GM12874 (cell line): ENCODE results near the gene SHROOM3.

Experiments
- TF ChIP-seq, protein P1 (sequence below): IDR thresholded peaks from 2 replicates; pipeline ENCODE4 v1.5.1; 2011; ENCODE audit warnings: low read depth, mild to moderate bottlenecking, control low read depth, low read length, moderate library complexity; ENCODE audit not compliant: insufficient read depth

Gene SHROOM3

DNA sequence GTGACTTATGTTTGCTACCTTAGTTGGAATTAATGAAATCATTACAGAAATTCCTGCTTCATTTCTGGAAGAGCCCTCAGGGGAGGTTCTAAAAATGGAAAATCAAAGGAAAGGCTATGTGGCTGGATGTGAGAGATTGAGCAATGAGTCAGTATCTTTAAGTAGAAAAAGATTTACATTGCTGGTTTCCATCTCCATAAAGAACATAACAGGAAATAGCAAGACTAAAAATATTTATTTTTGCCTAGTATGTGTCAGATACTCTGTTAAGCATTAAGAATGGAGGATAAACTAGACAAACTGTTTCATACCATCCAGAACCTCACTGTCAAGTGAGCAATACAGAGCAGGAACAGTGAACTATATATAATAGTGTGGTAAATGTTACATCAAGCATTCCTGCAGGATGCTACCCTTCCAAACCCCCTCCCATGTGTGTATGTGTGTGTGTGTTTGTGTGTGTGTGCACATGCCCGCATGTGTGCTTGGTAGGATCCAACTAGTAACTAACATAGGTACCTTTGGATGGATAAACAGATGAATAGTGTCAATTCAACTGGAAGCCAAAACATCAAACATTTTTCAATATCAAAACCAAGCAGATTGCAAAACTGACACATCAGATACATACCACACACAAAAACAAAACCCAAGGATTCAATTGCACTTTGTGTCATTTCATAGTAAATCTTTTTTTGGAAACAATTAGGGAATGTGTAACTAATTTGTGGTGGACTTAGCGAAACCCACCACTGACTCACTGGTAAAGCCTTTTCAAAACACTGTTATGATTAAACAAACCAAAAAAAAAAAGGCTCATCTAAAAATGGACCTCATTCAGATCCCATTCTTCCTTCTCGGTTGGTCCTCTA, 223.4 kb downstream of the SHROOM3 start:
- TF ChIP-seq, protein P1, sequence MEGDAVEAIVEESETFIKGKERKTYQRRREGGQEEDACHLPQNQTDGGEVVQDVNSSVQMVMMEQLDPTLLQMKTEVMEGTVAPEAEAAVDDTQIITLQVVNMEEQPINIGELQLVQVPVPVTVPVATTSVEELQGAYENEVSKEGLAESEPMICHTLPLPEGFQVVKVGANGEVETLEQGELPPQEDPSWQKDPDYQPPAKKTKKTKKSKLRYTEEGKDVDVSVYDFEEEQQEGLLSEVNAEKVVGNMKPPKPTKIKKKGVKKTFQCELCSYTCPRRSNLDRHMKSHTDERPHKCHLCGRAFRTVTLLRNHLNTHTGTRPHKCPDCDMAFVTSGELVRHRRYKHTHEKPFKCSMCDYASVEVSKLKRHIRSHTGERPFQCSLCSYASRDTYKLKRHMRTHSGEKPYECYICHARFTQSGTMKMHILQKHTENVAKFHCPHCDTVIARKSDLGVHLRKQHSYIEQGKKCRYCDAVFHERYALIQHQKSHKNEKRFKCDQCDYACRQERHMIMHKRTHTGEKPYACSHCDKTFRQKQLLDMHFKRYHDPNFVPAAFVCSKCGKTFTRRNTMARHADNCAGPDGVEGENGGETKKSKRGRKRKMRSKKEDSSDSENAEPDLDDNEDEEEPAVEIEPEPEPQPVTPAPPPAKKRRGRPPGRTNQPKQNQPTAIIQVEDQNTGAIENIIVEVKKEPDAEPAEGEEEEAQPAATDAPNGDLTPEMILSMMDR, result no peak

DNA sequence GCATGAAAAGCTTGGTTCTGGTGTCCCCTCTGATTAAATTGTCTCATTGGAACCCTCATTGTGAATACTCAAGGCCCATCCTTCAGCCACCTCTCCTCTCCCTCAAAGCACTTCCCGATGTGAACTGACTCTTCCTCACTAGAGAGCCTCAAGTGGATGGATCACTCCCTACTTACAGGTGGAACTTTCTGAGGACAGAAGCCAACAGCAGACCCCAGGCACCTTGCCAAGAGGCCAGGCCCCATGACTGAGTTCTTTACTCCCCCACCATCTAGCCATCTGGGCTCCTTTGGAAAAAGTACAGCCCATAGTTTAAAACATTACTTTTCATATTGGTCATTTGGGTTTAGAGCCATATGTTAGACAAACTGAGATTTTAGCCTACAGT, 224.1 kb downstream of the SHROOM3 start:
- TF ChIP-seq, protein P1, result no peak

DNA sequence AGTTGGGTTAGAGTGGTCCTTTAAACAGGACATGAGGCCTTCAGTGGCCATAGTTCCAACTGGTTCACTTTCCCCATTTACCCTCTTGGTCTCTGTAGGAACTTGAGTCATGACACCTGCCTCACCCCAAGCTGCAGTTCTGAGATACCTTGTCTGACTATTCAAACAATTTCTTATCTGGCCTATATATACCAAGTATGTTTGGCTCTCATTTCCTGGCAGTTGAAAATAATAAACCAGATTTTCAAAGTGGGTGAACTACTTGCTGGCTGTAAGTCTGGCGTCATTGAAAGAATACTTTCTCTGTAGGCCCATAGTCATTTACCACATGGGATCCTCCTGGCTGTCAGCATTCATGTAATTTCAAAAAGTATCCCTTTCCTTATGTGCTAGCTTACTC, 228.8 kb downstream of the SHROOM3 start:
- TF ChIP-seq, protein P1, result no peak

DNA sequence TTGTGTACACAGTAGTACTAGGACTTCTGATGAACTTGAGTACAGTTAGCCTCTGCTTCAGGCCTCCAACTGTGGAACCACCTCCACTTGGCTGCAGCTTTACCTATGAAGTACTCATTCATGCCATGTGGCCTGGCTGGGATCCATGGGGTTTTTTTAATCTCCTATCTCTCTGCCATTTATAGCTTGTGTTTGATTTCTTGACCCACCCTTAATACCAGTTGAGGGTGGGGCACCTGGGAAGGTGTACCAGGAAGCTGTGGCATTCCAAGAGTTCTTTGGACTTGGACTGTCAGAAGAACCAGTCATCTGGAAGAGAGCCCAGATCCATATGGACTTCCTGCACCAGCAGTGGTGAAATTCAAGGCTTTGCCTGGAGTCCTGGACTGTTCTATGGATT, 230.1 kb downstream of the SHROOM3 start:
- TF ChIP-seq, protein P1, result no peak

DNA sequence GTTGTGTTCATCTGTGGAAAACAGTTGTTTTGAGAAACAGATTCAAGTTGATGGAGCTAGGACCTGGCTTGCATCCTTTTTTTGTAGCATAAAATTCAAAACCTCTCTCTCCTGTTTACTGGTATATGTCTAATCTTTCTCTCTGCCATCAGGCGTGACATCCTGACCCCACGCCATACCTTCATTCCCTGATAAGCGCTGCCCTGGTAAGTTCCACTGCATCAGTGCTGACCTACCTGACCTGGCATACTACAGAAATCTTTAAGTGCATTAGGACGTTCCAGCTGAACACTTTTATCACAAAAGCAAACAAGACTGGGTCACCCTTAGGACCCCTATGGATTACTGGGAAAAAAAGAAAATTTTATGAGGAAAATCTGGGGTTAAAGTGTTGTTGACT, 230.7 kb downstream of the SHROOM3 start:
- TF ChIP-seq, protein P1, result no peak

DNA sequence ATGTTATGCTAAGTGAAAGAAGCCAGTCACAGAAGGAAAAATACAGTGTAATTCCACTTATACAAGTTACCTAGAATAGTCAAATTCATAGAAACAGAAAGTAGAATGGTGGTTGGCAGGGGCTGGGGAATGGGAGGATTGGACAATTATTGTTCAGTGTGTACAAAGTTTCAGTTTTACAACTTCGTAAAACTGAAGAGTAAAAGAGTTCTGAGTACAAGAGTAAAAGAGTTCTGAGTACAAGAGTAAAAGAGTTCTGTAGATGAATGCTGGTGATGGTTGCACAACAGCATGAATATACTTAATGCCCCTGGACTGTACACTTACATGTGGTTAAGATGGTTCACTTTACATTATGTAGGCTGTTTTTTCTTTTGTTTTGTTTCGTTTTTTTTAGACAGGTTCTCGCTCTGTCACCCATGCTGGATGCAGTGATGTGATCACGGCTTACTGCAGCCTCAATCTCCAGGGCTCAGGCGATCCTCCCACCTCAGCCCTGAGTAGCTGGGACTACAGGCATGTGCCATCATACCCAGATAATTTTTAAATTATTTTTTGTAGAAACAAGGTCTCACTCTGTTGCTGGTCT, 232.0 kb downstream of the SHROOM3 start:
- TF ChIP-seq, protein P1, result no peak

DNA sequence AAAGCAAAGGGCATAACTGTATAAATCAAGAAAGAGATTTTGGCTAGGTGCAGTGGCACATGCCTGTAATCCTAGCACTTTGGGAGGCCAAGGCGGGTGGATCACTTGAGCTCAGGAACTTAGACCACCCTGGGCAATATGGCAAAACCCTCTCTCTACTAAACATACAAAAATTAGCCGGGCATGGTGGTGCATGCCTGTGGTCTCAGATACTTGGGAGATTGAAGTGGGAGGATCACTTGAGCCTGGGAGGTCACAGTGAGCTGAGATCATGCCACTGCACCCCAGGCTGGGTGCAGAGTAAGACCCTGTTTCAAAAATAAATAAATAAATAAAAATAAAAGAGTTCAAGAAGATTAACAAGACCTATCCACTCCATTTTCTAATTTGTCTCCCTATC, 235.6 kb downstream of the SHROOM3 start:
- TF ChIP-seq, protein P1, result no peak
